Measurements from ENCODE around the gene SIRT4.
"Not testable (repeated sequence)": the region's sequence is repeated elsewhere in the genome, so short reads cannot be mapped to it uniquely, and the experiment has no call there.

The SIRT4 gene

GRCh38 chr12:120301962-120302815, at the start of gene SIRT4:
SIRT4 (plus strand) TSS chr12:120302321; CDS start chr12:120303562, 1,241 bp downstream.
- peak; percentile 89 for DNase-seq

GRCh38 chr12:120253313-120253712, 48.8 kb upstream of the SIRT4 start:
- DNase-seq: not testable (repeated sequence)

- no peak for DNase-seq
Observed at GRCh38 chr12:120254809-120255208, 47.3 kb upstream of the SIRT4 start.

GRCh38 chr12:120257041-120257821, 44.9 kb upstream of the SIRT4 start:
- DNase-seq: no peak

- no peak for DNase-seq
Observed at GRCh38 chr12:120258323-120258896, 43.7 kb upstream of the SIRT4 start.

- DNase-seq: no peak
Observed at GRCh38 chr12:120259418-120260202, 42.5 kb upstream of the SIRT4 start.

- DNase-seq: no peak
Observed at GRCh38 chr12:120260607-120261006, 41.5 kb upstream of the SIRT4 start.

GRCh38 chr12:120261951-120262851, 39.9 kb upstream of the SIRT4 start:
- DNase-seq: no peak

GRCh38 chr12:120262852-120263747, 39.0 kb upstream of the SIRT4 start:
- DNase-seq: no peak

- DNase-seq: no peak
Observed at GRCh38 chr12:120263748-120264085, 38.4 kb upstream of the SIRT4 start.

- no peak for DNase-seq
Observed at GRCh38 chr12:120264086-120264903, 37.8 kb upstream of the SIRT4 start.

GRCh38 chr12:120264904-120265472, 37.1 kb upstream of the SIRT4 start:
- no peak for DNase-seq

- peak; percentile 87 for DNase-seq
Observed at GRCh38 chr12:120265473-120266179, 36.5 kb upstream of the SIRT4 start, which contains the start of gene PXN. PXN (minus strand) TSS chr12:120265730; CDS start chr12:120265629, 101 bp downstream.

- no peak for DNase-seq
Observed at GRCh38 chr12:120266180-120266870, 35.8 kb upstream of the SIRT4 start.

GRCh38 chr12:120267736-120268135, 34.4 kb upstream of the SIRT4 start:
- no peak for DNase-seq

GRCh38 chr12:120276734-120277133, 25.4 kb upstream of the SIRT4 start:
- no peak for DNase-seq

GRCh38 chr12:120278137-120279069, 23.7 kb upstream of the SIRT4 start:
- no peak for DNase-seq

All from activated naive CD4-positive, alpha-beta T cell treated with anti-CD3 and anti-CD28 coated beads, Interleukin-2, amount 50 U/mL, for 16 hours (primary cell).